ENCODE data around the gene TIRAP.

DNA sequence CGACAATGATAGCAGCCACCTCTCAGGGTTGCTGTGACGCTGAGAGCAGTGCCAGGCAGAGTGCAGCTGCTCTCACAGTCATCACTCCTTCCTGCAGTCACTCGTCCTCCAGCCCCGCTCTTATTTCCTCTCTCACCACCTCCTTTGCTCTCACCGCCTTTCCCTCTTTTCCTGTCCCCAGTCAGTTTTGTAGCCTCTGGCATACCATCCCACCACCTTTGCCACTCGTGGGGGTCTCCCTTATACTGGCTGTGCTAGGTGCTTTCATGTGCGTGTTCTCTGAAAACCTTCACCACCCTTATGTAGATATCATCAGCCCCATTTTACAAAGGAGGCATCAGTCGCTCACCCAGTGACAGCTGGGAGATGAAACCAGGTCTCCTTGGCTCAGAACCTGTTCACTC lies 53.2 kb downstream of the TIRAP start:
- TF ChIP-seq POLR2AphosphoS5 (IDR thresholded peaks at IDR 0.05; ENCODE audit: low read depth, low read length): no peak
- TF ChIP-seq, protein P1, sequence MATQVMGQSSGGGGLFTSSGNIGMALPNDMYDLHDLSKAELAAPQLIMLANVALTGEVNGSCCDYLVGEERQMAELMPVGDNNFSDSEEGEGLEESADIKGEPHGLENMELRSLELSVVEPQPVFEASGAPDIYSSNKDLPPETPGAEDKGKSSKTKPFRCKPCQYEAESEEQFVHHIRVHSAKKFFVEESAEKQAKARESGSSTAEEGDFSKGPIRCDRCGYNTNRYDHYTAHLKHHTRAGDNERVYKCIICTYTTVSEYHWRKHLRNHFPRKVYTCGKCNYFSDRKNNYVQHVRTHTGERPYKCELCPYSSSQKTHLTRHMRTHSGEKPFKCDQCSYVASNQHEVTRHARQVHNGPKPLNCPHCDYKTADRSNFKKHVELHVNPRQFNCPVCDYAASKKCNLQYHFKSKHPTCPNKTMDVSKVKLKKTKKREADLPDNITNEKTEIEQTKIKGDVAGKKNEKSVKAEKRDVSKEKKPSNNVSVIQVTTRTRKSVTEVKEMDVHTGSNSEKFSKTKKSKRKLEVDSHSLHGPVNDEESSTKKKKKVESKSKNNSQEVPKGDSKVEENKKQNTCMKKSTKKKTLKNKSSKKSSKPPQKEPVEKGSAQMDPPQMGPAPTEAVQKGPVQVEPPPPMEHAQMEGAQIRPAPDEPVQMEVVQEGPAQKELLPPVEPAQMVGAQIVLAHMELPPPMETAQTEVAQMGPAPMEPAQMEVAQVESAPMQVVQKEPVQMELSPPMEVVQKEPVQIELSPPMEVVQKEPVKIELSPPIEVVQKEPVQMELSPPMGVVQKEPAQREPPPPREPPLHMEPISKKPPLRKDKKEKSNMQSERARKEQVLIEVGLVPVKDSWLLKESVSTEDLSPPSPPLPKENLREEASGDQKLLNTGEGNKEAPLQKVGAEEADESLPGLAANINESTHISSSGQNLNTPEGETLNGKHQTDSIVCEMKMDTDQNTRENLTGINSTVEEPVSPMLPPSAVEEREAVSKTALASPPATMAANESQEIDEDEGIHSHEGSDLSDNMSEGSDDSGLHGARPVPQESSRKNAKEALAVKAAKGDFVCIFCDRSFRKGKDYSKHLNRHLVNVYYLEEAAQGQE (IDR thresholded peaks at IDR 0.05; ENCODE audit: insufficient read depth in 1 of 2, low read depth in 2 of 2, low read length in 2 of 2): no peak
- TF ChIP-seq TAF1 (IDR thresholded peaks at IDR 0.05; ENCODE audit: borderline replicate concordance, insufficient read depth, low read length): no peak
- no peak for TF ChIP-seq SIN3A (IDR thresholded peaks at IDR 0.05; ENCODE audit: borderline replicate concordance, insufficient read depth, low read length)

Data from PFSK-1 (cell line).